Right renal cortex interstitium (tissue), 3 donors: Measurements from ENCODE around the gene ETS1. TPM values are rescaled to one million over a fixed set of nuclear protein-coding genes. Genes with fewer than 3 reads are reported as not detected.

Experiments used
- DNase-seq, 3 donors: peaks; one replicate each; pipeline ENCODE4 v3.0.0-alpha.2; 2013; ENCODE audit warnings: low read depth in 3 of 3, low spot score in 2 of 3
- polyA plus RNA-seq, 3 donors: library from polyadenylated mRNA; unstranded; fragments of 120-200 nt; gene quantifications; one replicate each; pipeline ENCODE4 v1.2.1, GENCODE V29; 2013; ENCODE audit not compliant: insufficient read length in 3 of 3

The ETS1 gene
- polyA plus RNA-seq = 10 to 100 TPM; 77.5 to 85.2 (median 81.9) TPM

- DNase-seq = no peak
These were observed at the start of gene ETS1 for GRCh38 chr11:128587415-128587814. ETS1 (minus strand) TSS chr11:128587558; CDS start chr11:128573130, 14,428 bp downstream.

GRCh38 chr11:128634395-128634794 is 47.0 kb upstream of the ETS1 start:
- no peak for DNase-seq

- no peak for DNase-seq
These were observed 46.1 kb upstream of the ETS1 start for GRCh38 chr11:128633384-128633965.

- no peak for DNase-seq
These were observed 44.9 kb upstream of the ETS1 start for GRCh38 chr11:128632141-128632791.

- DNase-seq = peak; percentile 80
These were observed 43.2 kb upstream of the ETS1 start for GRCh38 chr11:128630367-128631230.

GRCh38 chr11:128629516-128630106 is 42.3 kb upstream of the ETS1 start:
- no peak for DNase-seq

GRCh38 chr11:128628686-128629085 is 41.3 kb upstream of the ETS1 start:
- DNase-seq = no peak

GRCh38 chr11:128628325-128628673 is 40.9 kb upstream of the ETS1 start:
- DNase-seq = no peak

GRCh38 chr11:128627666-128628324 is 40.4 kb upstream of the ETS1 start:
- no peak for DNase-seq

GRCh38 chr11:128626913-128627665 is 39.7 kb upstream of the ETS1 start:
- no peak for DNase-seq

GRCh38 chr11:128625746-128626145 is 38.4 kb upstream of the ETS1 start:
- DNase-seq = no peak

GRCh38 chr11:128625326-128625725 is 38.0 kb upstream of the ETS1 start:
- DNase-seq = no peak

- no peak for DNase-seq
These were observed 37.2 kb upstream of the ETS1 start for GRCh38 chr11:128624269-128625175.

- no peak for DNase-seq
These were observed 35.7 kb upstream of the ETS1 start for GRCh38 chr11:128623091-128623490.

- DNase-seq = no peak
These were observed 34.5 kb upstream of the ETS1 start for GRCh38 chr11:128621601-128622501.

GRCh38 chr11:128620309-128621100 is 33.1 kb upstream of the ETS1 start:
- DNase-seq = no peak
